Measurements from ENCODE around the gene VWCE.

DNA sequence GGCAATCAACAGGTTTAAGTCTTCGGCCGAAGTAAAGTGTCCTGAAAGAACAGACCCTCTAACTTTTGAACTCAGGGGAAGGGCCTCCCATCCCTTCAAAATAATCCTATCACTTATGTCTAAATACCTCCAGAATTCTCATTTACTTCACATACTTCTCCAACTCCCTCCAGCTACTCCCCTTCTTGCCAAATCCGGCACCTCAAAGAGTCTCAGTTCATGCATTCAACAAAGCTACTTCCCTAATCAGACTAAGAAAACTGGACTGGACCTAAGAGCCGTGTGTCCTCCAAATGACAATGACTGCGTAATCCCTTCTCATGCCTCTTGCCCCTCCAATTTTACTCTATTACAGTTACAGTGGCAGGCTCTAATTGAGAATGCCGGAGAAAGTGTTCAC, 36.5 kb upstream of the VWCE start:
- no peak for TF ChIP-seq POLR2A (IDR thresholded peaks at IDR 0.05; ENCODE audit: low read depth, low read length)
- TF ChIP-seq SPI1 (IDR thresholded peaks at IDR 0.05; ENCODE audit: low read depth, low read length), result no peak
